NCI-H524 (cell line): ENCODE measurements around the gene HNRNPUL1.

Experiments
- DNase-seq, 2 experiments: peaks; one replicate each; lab custom pipeline; 2025; lab: John Stamatoyannopoulos, UW

The HNRNPUL1 gene

GRCh38 chr19:41353466-41354342 is 89.5 kb downstream of the HNRNPUL1 start, which contains the start of gene TGFB1:
Gene TGFB1 (minus strand): TSS chr19:41353922. CDS start chr19:41353044, 878 bp downstream.
- peak in 1 of 2 experiments; percentile 73 for DNase-seq

DNA sequence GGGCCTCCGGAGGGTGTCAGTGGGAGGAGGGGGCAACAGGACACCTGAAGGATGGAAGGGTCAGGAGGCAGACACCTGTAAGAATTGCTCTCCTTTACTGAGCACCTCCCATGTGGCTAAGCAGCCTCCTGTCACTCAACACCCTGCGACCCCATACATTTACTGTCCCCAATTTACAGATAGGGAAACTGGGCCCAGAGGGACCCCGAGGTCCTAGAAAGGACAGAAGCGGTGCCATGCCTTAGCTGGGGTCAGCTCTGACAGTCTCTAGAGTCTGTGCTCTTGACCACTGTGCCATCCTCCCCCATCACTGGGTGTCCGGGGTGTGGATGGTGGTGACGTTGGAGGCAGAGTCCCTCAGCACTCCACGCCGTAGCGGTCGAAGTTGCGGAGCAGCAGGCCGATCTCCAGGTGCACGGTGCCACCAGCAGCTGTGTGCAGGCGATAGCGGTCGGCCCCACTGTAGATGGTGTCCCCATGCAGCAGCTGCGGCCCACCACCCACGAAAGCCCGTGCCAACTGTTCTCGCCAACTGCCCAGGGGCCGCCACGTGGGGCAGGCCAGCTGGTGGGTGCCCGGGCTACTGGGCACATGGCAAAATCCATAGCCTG is 90.3 kb downstream of the HNRNPUL1 start:
- peak in 1 of 2 experiments; percentile 28 for DNase-seq

GRCh38 chr19:41355035-41355434 is 90.9 kb downstream of the HNRNPUL1 start:
- no peak for DNase-seq

- no peak for DNase-seq
Measured at GRCh38 chr19:41355802-41356201, 91.6 kb downstream of the HNRNPUL1 start.

GRCh38 chr19:41356984-41357739 is 93.0 kb downstream of the HNRNPUL1 start:
- DNase-seq, result no peak
